ENCODE data around the gene AASS. TPM values are rescaled to one million over a fixed set of nuclear protein-coding genes. Genes with fewer than 3 reads are reported as not detected.

AASS gene
- total and polyA plus RNA-seq, 2 donors (not counting 3 experiments of a cell fraction or from before 2014, with no cell fraction given), result 11.1 to 27.8 TPM

DNA sequence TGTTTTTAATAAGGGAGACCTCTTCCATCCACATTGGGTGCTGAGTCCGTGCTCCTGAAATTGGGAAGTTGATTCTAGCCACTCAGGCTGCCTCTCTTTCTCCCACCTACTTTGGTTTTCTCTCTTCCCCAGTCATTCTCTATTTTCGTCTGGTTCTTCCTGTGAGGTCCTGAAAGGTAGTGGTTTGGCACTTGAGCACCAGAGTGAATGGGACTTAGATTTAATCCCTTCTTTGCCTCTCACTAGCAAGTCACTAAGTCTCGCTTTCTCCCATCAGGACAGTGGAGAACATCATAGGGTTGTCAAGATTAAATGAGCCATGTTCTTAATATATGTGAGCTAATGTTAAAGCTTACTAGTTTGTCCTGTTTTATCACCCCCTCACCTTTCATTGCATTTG lies 4.0 kb upstream of the AASS start:
- H3K4me3 ChIP-seq (replicated peaks in 1 of 3; ENCODE audit: insufficient read depth in 1 of 3, low read depth in 1 of 3, low read length in 3 of 3), result no peak overlapping the region
- no peak overlapping the region for H3K4me2 ChIP-seq (ENCODE audit: insufficient read depth, low read length)
- FAIRE-seq (no peak), DNase-seq (ENCODE audit: low read depth, low spot score) (no peak)
- ChIA-PET CTCF (interaction anchor here (1.0 kb wide), 1 partner anchor 55 kb away, joined by 3 read pairs; no protein-coding TSS in a partner anchor), POLR2A (no interaction called here)
- no peaks in the 10 kb centered on the region for H3K9me3 ChIP-seq (replicated peaks; ENCODE audit: control insufficient read depth, insufficient read depth, low read length)
- TF ChIP-seq FOS (IDR thresholded peaks at IDR 0.05; ENCODE audit: borderline replicate concordance, insufficient read depth, low read length), result no peak
- TF ChIP-seq JUN (IDR thresholded peaks at IDR 0.05; ENCODE audit: borderline replicate concordance, insufficient read depth, insufficient read length, low read depth), result no peak
- no peak for TF ChIP-seq POLR2AphosphoS5 (IDR thresholded peaks at IDR 0.05; ENCODE audit: insufficient read depth, low read depth, low read length)
- TF ChIP-seq, protein P1, sequence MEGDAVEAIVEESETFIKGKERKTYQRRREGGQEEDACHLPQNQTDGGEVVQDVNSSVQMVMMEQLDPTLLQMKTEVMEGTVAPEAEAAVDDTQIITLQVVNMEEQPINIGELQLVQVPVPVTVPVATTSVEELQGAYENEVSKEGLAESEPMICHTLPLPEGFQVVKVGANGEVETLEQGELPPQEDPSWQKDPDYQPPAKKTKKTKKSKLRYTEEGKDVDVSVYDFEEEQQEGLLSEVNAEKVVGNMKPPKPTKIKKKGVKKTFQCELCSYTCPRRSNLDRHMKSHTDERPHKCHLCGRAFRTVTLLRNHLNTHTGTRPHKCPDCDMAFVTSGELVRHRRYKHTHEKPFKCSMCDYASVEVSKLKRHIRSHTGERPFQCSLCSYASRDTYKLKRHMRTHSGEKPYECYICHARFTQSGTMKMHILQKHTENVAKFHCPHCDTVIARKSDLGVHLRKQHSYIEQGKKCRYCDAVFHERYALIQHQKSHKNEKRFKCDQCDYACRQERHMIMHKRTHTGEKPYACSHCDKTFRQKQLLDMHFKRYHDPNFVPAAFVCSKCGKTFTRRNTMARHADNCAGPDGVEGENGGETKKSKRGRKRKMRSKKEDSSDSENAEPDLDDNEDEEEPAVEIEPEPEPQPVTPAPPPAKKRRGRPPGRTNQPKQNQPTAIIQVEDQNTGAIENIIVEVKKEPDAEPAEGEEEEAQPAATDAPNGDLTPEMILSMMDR (IDR thresholded peaks at IDR 0.05; ENCODE audit: extremely low read depth in 1 of 2, insufficient read depth in 1 of 2, low read depth in 1 of 2, low read length in 2 of 2), result no peak
- no peak for TF ChIP-seq EZH2 (IDR thresholded peaks at IDR 0.05; ENCODE audit: borderline replicate concordance, low read depth, low read length, severe bottlenecking)
- TF ChIP-seq POLR2A (IDR thresholded peaks at IDR 0.05; ENCODE audit: low read depth, low read length), result no peak
- TF ChIP-seq MYC (IDR thresholded peaks at IDR 0.05; ENCODE audit: low read depth, low read length), result no peak
- no peak for TF ChIP-seq MAX (IDR thresholded peaks at IDR 0.05; ENCODE audit: insufficient read depth, insufficient read length)
- TF ChIP-seq GATA2 (IDR thresholded peaks at IDR 0.05; ENCODE audit: insufficient read depth, insufficient read length, low read depth, low read length), result no peak
- peaks cover 6% of the 10 kb centered on the region for H3K4me1 ChIP-seq (ENCODE audit: control insufficient read depth, extremely low read depth, insufficient read depth, low read length)
- no peak overlapping the region for H2AFZ ChIP-seq (ENCODE audit: low read depth, low read length)
- dilution Hi-C loops (cut with MboI; ENCODE audit: extremely low pct_ligation_motif_present, low sequenced_read_pairs), result no loop called here
- intact Hi-C loops (cut with micrococcal nuclease), result no loop called here
- H3K27me3 ChIP-seq (ENCODE audit: control insufficient read depth in 2 of 2, insufficient read depth in 2 of 2, low read length in 2 of 2), result no peaks in the 10 kb centered on the region
- H4K20me1 ChIP-seq (replicated peaks; ENCODE audit: control insufficient read depth, extremely low read depth, insufficient read depth, low read length), result no peaks in the 10 kb centered on the region
- BruUV-seq (replicated peaks), result no TSS peak
- no peak overlapping the region for H3K9ac ChIP-seq (replicated peaks; ENCODE audit: extremely low read depth, insufficient read depth, low read length)
- no peaks in the 10 kb centered on the region for H3K36me3 ChIP-seq (ENCODE audit: control insufficient read depth in 2 of 2, extremely low read depth in 1 of 2, insufficient read depth in 2 of 2, low read length in 2 of 2)
- H3K27ac ChIP-seq (ENCODE audit: insufficient read depth, low read depth, low read length), result no peak overlapping the region
- peaks cover 4% of the 10 kb centered on the region for H3K79me2 ChIP-seq (ENCODE audit: control insufficient read depth, insufficient read depth, low read length)
- H3K9me1 ChIP-seq (replicated peaks; ENCODE audit: control insufficient read depth, extremely low read depth, insufficient read depth, low read length), result no peaks in the 10 kb centered on the region

Data from endothelial cell of umbilical vein (primary cell).